GM06990 (cell line): ENCODE measurements around the gene BROX.
A peak's percentile ranks its signal among the peaks of the same experiment; 100 is the strongest.

Source experiments
- DNase-seq: peaks from one replicate; pipeline ENCODE4 v3.0.0-alpha.2; 2011; ENCODE audit not compliant: insufficient read length; ENCODE audit errors: extremely low read depth
- H3K27me3 ChIP-seq: replicated peaks from 2 replicates; pipeline ENCODE4 v1.6.0; 2011; ENCODE audit warnings: low read length; ENCODE audit not compliant: control insufficient read depth, insufficient read depth
- H3K36me3 ChIP-seq: 2 replicates; pipeline ENCODE4 v1.5.1; 2011; ENCODE audit warnings: low read length; ENCODE audit not compliant: control insufficient read depth, insufficient read depth
- H3K4me3 ChIP-seq: replicated peaks from 2 replicates; pipeline ENCODE4 v1.5.1; 2011; ENCODE audit warnings: low read depth, mild to moderate bottlenecking, control low read depth, low read length
- TF ChIP-seq, protein P1 (sequence below): IDR thresholded peaks from 2 replicates; pipeline ENCODE4 v1.5.1; 2011; ENCODE audit warnings: low read length, control low read depth, mild to moderate bottlenecking, inconsistent platforms; ENCODE audit not compliant: insufficient read depth, poor library complexity, severe bottlenecking

The BROX gene

DNA sequence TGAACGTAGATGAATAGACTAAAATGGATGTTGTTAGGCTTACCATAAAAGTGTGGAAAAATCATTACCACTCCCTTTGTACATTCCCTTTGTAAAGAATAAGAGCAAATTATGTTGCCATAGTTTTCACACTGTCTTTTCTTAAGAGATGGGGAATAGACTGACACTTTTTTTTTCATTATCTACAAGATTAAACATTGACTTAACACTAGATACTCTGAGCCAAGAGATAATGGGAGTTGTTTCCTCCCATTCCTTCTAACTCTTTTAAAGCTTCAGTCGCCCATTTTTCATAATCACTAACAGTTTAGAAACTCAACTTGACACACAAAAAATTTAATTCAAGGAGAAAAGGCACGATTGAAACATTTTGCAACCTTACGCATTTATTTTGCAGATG lies 10.2 kb upstream of the BROX start:
- DNase-seq: no peak
- TF ChIP-seq, protein P1, sequence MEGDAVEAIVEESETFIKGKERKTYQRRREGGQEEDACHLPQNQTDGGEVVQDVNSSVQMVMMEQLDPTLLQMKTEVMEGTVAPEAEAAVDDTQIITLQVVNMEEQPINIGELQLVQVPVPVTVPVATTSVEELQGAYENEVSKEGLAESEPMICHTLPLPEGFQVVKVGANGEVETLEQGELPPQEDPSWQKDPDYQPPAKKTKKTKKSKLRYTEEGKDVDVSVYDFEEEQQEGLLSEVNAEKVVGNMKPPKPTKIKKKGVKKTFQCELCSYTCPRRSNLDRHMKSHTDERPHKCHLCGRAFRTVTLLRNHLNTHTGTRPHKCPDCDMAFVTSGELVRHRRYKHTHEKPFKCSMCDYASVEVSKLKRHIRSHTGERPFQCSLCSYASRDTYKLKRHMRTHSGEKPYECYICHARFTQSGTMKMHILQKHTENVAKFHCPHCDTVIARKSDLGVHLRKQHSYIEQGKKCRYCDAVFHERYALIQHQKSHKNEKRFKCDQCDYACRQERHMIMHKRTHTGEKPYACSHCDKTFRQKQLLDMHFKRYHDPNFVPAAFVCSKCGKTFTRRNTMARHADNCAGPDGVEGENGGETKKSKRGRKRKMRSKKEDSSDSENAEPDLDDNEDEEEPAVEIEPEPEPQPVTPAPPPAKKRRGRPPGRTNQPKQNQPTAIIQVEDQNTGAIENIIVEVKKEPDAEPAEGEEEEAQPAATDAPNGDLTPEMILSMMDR: no peak
- H3K27me3 ChIP-seq: no peaks in the 10 kb centered on the region
- H3K36me3 ChIP-seq: no peaks in the 10 kb centered on the region
- no peak overlapping the region for H3K4me3 ChIP-seq

GRCh38 chr1:222704260-222704659 lies 8.1 kb upstream of the BROX start:
- no peak overlapping the region for H3K4me3 ChIP-seq
- no peak for DNase-seq
- no peaks in the 10 kb centered on the region for H3K27me3 ChIP-seq
- TF ChIP-seq, protein P1: no peak
- no peaks in the 10 kb centered on the region for H3K36me3 ChIP-seq

DNA sequence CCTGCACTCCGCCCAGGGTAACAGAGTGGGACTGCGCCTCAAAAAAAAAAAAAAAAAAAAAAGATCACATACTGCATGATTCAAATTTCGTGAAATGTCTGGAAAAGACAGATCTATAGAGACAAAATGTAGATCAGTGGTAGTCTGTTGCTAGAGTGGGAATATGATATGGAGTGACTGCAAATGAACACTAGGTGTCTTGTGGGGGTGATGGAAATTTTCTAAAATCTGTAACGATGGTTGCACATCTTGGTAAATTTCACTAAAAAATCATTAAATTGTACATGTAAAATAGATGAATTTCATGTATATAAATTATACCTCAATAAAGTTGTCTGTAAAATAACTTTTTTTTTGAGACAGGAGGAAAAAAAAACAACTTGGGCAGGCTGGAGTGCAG lies 5.5 kb upstream of the BROX start:
- Histone ChIP-seq H3K4me3 (no peak overlapping the region), H3K36me3 (no peaks in the 10 kb centered on the region), H3K27me3 (no peaks in the 10 kb centered on the region)
- DNase-seq: no peak
- TF ChIP-seq, protein P1: no peak

DNA sequence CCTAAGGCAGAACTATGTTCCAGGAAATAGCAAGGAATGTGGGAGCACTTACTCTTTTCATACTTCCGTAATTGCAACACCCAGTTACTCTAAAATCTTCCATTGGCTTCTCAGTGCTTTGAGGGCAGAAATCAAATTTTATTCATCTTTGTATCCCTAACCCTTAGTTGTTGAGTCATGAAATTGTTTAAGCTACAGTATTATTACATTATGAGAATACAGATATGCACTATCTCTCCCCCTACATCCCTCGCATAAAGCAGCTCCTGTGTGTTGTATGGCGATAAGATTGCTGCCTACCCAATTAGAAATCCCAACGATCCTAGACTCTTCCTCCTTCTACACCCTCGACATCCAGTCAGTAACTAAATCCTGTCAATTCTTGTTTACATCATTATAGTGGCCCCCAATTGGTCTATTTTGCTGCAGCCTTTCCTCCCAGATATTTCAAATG lies 2.6 kb upstream of the BROX start:
- DNase-seq: no peak
- Histone ChIP-seq H3K27me3 (no peaks in the 10 kb centered on the region), H3K4me3 (no peak overlapping the region), H3K36me3 (no peaks in the 10 kb centered on the region)
- TF ChIP-seq, protein P1: no peak

GRCh38 chr1:222711319-222712252 lies 778 bp upstream of the BROX start:
- peaks cover 2% of the 10 kb centered on the region for H3K36me3 ChIP-seq
- H3K4me3 ChIP-seq: peak overlapping the region; percentile 93
- no peaks in the 10 kb centered on the region for H3K27me3 ChIP-seq
- peak; percentile 70 for DNase-seq
- TF ChIP-seq, protein P1: no peak
